ENCODE measurements around the gene STOML1.

Gene STOML1

DNA sequence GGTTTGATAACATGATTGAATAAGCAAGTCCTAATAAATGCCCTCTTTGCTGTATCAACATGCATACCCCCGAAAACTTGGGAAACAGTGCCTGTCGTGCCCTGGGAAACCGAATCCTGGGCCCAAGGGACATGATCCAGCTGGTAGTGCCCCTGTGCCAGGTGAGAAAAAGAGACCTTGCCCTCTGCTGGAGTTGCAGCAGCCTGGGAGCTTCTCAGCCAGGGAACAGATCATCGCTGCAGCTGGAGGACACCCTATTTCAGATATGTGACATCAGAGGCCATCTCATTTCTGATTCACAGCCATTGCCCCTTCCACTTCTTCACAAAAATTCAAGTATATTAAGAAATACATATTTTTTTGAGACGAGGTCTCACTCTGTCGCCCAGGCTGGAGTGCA is 32.3 kb downstream of the STOML1 start:
- no peak for DNase-seq

- DNase-seq, result no peak
Observed at GRCh38 chr15:73959012-73959581, 33.0 kb downstream of the STOML1 start.

- no peak for DNase-seq
Observed at GRCh38 chr15:73957785-73958184, 34.3 kb downstream of the STOML1 start.

DNA sequence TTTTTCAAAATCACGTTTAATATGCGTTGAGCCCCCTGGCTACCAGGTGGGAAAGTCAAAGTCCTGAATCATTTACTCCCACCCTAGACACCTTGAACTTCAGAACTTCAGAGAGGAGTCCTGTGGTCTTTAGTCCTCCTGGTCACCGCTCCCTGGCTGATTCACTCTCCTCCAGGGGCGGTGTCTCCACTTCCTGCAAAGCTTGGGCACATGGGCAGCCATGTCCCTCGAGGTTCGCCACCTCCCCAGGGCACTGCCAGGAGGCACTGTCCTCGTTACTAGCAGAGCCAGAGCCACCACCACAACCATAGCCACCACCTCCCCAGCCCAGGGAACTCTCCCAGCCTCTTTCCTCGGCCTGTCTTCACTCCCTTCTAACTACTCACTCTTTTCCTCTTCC is 34.8 kb downstream of the STOML1 start:
- peak in 1 of 3 donors; percentile 15 for DNase-seq

DNA sequence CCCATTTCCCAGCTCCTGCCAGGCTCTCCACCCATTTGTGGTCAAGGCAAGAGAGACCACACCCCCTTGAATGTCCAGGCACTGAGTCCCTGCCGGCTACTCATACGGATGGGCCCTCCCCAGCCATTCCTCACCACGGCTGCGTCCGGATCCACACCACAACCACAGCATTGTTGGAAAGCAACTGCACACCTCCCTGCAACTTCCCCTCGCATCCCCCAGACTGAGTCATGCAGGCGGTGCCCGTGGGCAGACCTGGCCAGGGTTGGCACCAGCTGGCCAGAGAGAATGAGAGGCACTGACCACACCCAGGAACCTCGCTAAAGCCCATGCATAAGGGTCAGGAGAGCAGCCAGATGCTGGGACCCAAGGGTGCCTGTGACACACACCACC is 35.4 kb downstream of the STOML1 start:
- peak; percentile 57 to 68 (median 62) for DNase-seq

DNA sequence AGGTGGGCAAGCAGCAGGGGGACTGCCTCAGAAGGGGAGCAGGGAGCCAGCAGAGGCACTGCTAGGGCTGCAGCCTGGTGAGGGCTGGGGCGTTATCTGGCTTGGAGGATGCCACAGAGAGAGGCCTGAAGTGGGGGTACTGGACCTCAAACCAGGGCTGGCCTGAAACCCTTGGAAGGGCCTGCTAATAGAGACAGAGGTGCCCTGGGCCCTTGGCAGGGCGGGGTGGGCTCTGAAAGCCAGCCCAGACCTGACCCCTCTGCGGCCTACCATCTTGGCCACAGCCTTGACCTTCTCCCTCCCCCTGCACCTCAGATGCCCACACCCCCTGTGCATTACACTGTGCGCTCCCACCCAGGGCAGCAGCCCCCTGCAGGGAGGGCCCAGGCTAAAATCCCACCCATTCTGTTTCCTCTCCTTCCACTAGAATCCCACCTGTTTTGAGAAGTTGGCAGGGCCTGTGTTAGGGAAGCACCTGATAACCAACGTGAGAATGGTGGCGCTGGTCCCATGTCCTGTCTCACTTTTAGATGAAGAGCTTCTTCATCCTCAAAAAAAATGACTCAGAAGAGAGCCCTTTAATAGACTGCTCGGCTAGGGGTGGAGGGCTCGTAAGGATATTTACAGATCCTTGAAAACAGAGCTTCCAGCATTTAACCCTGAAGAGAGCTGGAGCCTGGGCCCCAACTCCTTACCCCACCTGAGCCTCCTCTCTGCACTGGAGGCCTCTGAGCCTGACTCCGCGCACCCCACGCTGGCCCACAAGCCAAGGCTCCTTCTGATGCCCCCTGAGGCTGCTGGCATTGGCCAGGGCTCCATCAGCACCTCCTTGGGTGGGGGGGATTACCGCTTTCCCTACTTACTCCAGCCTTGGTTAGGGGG is 36.0 kb downstream of the STOML1 start:
- DNase-seq, result no peak

DNA sequence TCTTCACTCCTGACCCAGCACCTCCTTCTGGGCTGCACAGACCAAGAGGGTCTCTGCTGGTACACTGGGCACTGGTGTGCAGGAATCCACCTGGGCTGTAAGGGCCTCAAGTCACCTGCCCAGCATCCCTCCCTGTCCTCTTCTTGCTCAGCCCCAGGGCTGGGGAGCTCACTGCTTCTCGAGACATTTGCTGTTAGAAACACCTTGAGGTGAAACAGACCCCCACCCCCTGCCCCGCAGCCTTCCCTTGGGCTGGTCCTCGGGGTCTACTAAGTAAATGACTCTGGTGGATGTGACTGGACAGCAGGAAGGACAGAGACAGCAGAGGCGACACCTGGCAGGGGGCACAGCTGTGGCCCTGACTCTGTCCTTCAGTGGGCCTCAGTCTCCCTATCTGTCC is 36.8 kb downstream of the STOML1 start:
- DNase-seq, result no peak

DNA sequence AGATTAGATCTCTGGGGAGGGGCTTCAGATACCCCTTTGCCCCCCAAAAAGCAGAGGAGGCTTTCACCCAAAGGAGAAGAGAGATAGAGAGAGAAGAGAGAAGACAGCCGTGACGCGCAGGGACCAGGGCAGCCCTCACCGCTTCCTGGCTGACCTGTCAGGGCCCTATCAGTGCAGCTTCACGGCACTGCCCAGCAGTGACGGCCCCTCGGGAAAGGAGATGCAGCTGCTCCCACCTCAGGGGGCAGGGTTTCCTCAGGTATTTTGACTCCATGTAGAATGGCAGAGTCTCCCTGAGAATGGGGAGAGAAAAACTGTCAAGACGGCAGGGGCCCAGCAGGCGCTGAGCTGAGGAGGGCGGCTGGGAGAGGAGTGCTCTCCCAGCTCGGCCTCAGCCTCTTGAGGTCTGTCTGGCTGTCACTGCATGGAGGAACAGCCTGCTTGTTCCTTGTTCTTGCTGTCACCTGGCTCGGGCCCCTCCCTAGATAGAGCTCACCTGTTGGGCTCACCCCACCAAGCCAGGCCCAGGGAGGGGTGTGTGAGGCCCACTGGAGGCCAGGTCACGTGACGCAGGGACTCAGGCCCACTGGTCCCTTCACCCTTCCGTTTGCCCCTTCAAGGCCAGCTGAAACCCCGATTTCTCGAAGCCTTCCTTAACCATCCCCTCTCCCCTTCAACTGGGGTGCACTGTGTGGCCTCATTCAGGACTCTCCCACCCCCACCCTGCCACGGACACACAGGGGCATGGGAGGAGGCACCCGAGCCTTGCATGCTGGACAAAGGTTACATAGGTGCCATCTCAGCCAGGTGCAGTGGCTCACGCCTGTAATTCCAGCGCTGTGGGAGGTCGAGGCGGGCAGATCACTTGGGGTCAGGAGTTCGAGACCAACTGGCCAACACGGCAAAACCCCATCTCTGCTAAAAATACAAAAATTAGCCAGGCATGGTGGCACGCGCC is 37.6 kb downstream of the STOML1 start:
- no peak for DNase-seq

GRCh38 chr15:73952913-73953750 is 39.0 kb downstream of the STOML1 start:
- DNase-seq, result no peak

- no peak for DNase-seq
Observed at GRCh38 chr15:73952171-73952912, 39.8 kb downstream of the STOML1 start.

GRCh38 chr15:73951601-73952000 is 40.5 kb downstream of the STOML1 start:
- no peak for DNase-seq

- DNase-seq, result peak; percentile 94 to 96 (median 95)
Observed at GRCh38 chr15:73950831-73951561, 41.1 kb downstream of the STOML1 start.

- no peak for DNase-seq
Observed at GRCh38 chr15:73950479-73950830, 41.6 kb downstream of the STOML1 start.

GRCh38 chr15:73949496-73949895 is 42.6 kb downstream of the STOML1 start:
- no peak for DNase-seq

- DNase-seq, result no peak
Observed at GRCh38 chr15:73948982-73949381, 43.1 kb downstream of the STOML1 start.

GRCh38 chr15:73948396-73948795 is 43.7 kb downstream of the STOML1 start:
- no peak for DNase-seq

- DNase-seq, result no peak
Observed at GRCh38 chr15:73947651-73948050, 44.4 kb downstream of the STOML1 start.

GRCh38 chr15:73946795-73947370 is 45.2 kb downstream of the STOML1 start:
- DNase-seq, result no peak

GRCh38 chr15:73946046-73946721 is 45.9 kb downstream of the STOML1 start:
- DNase-seq, result no peak

GRCh38 chr15:73945130-73945508 is 47.0 kb downstream of the STOML1 start:
- no peak for DNase-seq
